HG02623 (cell line): ENCODE results near the gene PAM16.
"Not testable (repeated sequence)": the region's sequence is repeated elsewhere in the genome, so short reads cannot be mapped to it uniquely, and the experiment has no call there.

Source experiments
- ATAC-seq: cut with Tn5 transposase; IDR thresholded peaks from one replicate; pipeline ENCODE4 v1.9.1; 2021; ENCODE audit warnings: moderate library complexity; ENCODE audit not compliant: unreplicated experiment

The PAM16 gene

DNA sequence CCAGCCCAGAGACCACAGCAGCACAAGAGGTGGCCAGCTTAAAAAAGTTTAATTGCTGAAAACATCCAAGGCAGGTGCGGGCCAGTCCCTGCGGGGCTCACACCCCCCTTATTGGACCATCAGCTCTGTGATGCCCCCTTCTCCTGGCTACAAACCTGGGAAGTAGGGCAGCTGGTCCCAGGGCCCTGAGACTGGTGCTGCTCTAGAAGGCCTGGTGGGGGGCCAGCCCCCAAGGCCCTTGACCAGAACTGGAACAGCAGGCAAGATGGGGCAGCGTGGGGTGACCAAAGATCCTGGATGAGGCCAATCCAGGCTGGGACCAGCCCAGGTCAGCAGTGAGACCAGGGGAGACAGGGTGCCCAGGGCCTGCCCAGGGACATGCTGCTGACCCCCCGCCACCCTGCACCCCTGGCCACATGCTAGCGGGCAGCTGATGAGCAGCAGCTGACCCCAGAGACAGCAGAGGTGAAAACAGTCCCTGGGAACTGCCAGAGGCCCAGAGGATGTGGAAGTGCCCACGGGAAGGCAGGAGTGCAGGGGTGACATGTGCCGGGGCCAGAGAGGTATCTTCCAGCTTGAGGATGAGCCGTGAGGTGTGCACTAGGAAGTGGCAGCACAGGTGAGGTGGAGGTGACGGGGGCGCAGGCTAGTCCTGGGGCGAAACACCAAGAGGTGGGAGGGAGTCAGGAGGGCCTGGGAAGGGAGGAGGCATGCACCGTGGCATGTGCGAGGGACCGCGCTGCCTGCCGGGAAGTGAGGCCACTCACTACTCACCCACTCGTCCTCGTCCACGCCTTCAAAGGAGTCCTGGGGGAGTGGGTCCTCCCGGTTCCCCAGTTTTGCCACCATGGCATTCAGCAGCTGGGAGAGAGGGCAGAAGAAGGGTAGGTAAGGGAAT lies 3.6 kb upstream of the PAM16 start:
- no peak for ATAC-seq

DNA sequence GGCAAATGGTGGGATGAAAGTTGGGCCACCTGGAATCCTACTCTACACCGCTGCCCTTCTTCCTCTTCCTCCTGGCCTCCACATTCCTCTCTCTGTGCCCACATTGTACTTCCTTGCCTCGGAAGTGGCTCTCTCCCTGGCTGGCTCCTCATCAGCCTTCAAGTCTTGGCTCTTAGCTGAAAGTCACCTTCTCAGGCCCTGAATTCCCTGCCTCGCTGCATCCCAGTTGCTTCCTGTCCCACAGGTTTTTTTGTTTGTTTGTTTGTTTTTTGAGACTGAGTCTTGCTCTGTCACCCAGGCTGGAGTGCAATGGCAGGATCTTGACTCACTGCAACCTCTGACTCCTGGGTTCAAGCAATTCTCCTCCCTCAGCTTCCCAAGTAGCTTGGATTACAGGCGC lies 2.6 kb upstream of the PAM16 start:
- no peak for ATAC-seq

DNA sequence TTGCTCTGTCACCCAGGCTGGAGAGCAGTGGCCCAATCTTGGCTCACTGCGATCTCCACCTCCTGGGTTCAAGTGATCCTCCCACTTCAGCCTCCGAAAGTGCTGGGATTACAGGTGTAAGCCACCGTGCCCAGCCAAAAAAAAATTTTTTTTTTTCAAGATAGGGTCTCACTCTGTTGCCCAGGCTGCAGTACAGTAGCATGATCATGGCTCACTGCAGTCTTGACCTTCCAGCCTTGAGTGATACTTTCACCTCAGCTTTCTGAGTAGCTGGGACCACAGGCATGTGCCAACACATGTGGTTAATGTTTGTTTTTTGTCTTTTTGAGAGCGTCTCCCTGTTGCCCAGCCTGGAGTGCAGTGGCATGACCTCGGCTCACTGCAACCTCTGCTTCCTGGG lies 1.7 kb upstream of the PAM16 start:
- ATAC-seq: no peak

DNA sequence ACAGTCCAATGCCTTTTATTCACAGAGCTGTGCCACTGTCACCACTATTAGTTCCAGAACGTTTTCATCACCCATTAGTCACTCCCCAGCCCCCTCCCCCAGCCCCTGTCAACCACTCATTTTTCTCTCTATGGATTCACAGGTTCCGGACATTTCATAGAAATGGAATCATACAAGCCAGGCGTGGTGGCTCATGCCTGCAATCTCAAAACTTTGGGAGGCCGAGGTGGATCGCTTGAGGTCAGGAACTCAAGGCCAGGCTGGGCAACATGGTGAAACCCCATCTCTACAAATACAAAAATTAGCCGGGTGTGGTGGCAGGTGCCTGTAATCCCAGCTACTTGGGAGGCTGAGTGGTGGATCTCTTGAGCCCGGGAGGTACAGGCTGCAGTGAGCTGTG lies 759 bp upstream of the PAM16 start:
- ATAC-seq: no peak

DNA sequence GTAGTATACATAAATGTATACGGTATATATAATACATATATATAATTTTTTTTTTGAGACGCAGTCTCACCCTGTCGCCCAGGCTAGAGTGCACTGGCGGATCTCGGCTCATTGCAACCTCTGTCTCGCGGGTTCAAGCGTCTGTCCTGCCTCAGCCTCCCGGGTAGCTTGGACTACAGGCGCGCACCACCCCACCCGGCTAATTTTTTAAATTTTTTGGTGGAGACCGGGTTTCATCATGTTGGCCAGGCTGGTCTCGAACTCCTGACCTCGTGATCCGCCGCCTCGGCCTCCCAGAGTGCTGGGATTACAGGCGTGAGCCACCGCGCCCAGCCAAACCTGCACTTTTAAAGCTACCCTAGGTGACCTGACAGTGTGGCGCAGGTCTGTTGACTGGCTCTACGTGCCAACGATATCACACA lies 745 bp downstream of the PAM16 start:
- no peak for ATAC-seq

DNA sequence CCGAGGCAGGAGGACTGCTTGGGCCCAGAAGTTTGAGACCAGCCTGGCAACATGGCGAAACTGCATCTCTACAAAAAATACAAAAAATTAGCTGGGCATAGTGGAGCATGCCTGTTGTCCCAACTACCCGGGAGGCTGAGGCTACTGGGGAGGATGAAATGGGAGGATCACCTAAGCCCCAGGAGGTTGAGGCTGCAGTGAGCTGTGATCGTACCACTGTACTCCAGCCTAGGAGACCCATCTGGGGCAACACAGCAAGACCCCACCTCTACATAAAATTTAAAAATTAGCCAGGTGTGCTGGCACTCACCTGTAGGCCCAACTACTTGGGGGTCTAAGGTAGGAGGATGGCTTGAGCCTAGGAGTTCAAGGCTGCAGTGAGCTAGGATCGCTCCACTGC lies 1.8 kb downstream of the PAM16 start:
- no peak for ATAC-seq

GRCh38 chr16:4347765-4348509 lies 3.2 kb downstream of the PAM16 start:
- ATAC-seq: no peak

DNA sequence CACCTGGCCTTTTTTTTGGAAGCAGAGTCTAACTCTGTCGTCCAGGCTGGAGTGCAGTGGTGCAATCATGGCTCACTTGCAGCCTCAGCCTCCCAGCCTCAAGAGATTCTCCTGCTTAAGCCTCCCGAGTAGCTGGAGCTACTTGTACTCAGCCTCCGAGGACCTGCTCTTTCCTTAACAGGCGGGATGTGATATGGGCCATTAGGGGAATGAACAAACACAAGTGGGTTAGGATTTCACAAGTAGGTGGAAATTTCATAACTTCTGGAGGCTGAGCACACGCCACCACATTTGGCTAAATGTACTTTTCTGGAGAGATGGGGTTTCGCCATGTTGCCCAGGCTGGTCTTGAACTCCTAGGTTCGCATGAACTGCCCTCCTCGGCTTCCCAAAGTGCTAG lies 4.1 kb downstream of the PAM16 start:
- ATAC-seq: no peak

DNA sequence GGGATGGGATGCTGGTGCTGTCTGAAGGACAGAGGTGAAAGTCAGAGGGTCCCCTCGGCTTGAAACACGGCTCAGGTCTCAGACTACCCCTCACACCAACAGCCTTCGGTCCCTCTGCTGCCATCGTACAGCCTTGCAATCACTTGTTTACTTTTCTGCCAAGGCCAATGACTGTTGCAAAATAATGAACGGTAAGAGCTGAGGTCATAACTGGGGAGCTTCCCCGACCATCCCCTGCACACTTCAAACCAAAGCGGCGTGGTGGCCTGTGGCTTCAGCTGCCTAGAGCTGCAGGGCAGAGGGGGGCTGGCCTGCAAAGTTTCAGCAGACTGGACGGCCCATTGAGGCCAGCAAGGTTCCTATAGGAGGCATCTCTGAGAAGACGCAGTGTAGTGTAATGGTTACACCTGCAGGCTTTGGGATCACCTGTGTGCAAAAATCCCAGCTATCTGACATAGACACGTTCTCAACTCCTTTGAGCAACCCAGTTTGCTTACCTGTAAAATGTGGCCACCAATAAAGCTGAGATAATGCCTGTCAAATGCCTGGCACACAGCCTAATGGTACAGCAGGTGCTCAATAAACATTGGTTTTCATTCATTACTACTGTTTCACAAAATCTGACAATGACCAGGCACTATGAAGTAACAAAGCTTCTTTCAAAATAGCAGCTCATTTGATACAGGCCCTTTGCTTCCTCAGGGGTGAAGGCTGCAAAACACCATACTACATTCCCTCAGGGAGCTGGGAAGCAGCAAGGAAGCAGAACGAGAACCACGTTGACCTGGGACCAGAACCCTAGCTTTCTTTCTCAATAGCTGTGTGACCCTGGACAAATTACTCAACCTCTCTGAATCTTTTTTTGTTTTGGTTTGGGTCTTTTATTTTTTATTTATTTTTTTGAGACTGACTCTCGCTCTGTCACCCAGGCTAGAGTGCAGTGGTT lies 5.0 kb downstream of the PAM16 start:
- ATAC-seq: no peak

DNA sequence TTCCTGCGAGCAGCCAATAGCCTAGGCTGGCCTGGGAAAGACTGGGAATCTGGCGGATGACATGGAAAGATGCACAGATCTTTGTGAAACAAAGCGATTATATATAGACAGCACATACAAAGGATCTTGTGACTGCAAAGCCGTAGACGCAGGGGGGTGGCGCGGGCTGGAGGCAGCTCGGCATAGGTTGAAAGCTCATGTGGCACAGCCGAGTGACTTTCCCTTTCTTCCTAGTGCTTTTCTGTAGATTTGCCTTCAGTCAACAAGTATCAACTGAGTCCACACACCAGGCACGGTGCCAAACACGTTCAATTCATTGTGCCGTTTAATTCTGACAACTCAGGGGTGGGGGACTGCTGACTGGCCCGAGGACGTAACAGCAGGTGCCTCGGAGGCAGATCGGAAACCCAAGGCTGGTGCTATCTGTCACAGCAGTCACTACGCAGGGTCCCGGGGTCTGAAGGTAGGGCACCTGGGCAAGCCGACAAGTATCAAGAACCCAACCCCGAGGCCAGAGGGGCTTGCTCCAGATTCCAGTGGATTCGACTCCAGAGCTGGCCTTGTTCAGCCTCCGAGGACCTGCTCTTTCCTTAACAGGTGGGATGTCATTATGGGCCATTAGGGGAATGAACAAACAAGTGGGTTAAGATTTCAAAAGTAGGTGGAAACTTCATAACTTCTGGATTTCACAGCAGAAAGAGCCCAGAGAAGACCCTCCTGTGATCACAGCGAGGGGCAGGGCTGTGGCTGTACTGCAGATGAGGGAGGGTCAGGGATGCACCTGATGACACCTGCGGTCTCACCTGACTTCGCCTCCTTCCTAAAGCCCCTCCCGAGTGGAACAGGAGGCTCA lies 5.9 kb downstream of the PAM16 start:
- no peak for ATAC-seq

DNA sequence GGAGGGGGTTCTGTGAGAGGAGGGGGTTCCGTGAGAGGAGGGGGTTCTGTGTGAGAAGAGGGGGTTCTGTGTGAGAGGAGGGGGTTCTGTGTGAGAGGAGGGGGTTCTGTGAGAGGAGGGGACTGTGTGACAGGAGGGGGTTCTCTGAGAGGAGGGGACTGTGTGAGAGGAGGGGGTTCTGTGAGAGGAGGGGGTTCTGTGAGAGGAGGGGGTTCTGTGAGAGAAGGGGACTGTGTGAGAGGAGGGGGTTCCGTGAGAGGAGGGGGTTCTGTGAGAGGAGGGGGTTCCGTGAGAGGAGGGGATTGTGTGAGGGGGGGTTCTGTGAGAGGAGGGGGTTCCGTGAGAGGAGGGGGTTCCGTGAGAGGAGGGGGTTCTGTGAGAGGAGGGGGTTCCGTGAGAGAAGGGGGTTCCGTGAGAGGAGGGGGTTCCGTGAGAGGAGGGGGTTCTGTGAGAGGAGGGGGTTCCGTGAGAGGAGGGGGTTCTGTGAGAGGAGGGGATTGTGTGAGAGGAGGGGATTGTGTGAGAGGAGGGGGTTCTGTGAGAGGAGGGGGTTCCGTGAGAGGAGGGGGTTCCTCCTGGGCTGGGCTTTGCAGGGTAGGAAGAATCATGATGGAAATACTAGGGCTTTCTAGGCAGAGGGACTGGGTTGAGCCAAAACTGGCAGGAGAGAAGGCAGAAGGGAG lies 6.7 kb downstream of the PAM16 start:
- not testable (repeated sequence) for ATAC-seq

DNA sequence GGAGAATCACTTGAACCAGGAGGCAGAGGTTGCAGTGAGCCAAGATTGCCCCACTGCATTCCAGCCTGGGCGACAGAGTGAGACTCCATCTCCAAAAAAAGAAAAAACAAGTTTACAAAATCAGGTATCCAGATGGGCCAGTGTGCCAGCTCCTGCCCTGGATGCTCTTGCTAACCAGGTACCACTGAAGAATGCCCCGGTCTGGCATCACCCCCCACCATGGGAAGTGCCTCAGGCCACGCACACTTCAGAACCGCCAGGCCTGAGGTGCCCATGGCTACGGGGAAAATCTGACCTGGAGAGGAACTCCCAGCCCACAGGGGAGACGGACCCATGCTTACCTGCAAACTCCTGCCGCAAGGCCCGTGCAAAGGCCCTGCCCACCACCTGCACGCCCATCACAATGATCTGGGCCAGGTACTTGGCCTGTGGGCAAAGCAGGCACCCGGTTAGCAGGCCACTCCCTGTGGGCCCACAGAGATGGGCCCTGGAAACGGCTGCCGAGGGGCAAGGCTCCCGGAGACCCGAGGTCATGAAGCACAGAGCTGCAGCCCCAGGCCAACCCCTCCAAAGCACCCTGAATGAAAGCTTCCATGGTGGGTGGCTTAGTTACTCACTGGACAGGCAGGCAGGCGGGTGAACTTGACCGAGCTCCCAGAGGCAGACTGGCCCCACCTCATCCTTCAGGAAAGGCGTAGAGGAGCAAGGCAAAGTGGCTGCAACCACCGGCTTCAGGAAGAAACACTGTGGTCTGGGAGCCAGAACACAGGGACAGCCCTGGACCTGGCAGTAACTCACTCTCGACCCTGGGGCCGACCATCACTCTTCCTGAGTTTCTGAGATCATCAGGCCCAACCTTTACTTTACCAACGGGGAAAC lies 8.0 kb downstream of the PAM16 start:
- ATAC-seq: no peak

- ATAC-seq: no peak
These were observed 9.9 kb downstream of the PAM16 start for GRCh38 chr16:4341250-4341649.

- ATAC-seq: no peak
These were observed 10.7 kb downstream of the PAM16 start for GRCh38 chr16:4340443-4340842.

DNA sequence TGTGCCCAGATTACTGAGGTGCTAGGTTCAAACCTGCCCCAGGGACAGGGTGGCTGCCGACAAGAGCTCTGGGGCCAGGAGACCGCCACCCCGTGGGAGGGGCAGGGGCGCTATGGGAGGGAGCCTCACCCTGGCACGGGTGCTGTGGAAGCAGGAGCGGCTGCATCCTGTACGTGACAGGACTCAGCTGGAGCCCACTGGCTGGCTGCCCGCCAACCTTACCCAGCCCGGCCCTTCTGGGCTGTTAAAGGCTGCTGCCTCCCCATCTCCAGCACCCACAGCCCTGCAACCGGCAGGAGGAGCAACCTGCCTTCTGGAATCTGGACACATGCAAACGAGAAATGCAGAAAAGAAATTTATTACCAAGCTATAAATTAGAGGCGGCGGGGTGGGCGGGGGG lies 11.2 kb downstream of the PAM16 start:
- no peak for ATAC-seq

GRCh38 chr16:4339455-4339854 lies 11.7 kb downstream of the PAM16 start:
- ATAC-seq: no peak

DNA sequence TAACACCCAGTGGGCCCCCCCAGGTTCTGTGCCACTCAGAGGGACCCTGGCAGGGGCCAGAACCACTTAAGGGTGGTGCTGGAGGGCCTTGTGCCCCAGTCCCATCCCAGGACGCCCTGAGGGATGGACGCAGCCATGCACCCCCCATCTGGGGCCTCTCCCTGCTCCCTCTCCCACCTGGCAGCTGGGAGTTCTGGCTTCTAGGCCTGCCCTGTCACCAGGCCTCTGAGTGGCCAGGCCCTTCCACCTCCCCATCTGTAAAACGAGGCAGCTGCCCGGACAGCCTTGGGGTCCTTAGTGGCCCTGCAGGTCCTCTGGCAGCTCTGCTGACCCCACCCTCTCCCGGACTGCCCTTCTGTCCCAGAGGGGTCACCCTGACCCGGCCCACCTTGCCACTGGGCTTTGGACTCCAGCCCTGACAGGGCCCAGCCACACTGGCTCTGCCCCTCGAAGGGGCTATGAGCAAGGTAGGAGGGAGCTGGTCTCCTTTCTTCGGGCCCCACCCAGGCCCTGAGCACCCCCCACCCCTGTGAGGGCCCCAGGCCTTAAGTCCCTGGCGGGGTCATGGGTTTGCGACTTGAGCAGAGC lies 12.3 kb downstream of the PAM16 start:
- ATAC-seq: no peak

- no peak for ATAC-seq
These were observed 13.0 kb downstream of the PAM16 start for GRCh38 chr16:4338125-4338582.
